ENCODE data around the gene PTX3.

The PTX3 gene

GRCh38 chr3:157423337-157423736 lies 13.3 kb upstream of the PTX3 start:
- DNase-seq (ENCODE audit: low read depth): no peak

- no peak for DNase-seq (ENCODE audit: low read depth)
Observed at GRCh38 chr3:157427901-157428300, 8.7 kb upstream of the PTX3 start.

- DNase-seq (ENCODE audit: low read depth): no peak
Observed at GRCh38 chr3:157428853-157429252, 7.8 kb upstream of the PTX3 start.

GRCh38 chr3:157429708-157430107 lies 6.9 kb upstream of the PTX3 start:
- no peak for DNase-seq (ENCODE audit: low read depth)

GRCh38 chr3:157438194-157438730 lies 1.6 kb downstream of the PTX3 start:
- DNase-seq (ENCODE audit: low read depth): no peak

- no peak for DNase-seq (ENCODE audit: low read depth)
Observed at GRCh38 chr3:157441102-157441624, 4.5 kb downstream of the PTX3 start.

- DNase-seq (ENCODE audit: low read depth): no peak
Observed at GRCh38 chr3:157442729-157443128, 6.1 kb downstream of the PTX3 start.

- DNase-seq (ENCODE audit: low read depth): no peak
Observed at GRCh38 chr3:157443905-157444796, 7.5 kb downstream of the PTX3 start.

- no peak for DNase-seq (ENCODE audit: low read depth)
Observed at GRCh38 chr3:157444797-157445184, 8.1 kb downstream of the PTX3 start.

GRCh38 chr3:157445857-157446256 lies 9.2 kb downstream of the PTX3 start:
- no peak for DNase-seq (ENCODE audit: low read depth)

- DNase-seq (ENCODE audit: low read depth): no peak
Observed at GRCh38 chr3:157447026-157447694, 10.5 kb downstream of the PTX3 start.

- no peak for DNase-seq (ENCODE audit: low read depth)
Observed at GRCh38 chr3:157452097-157452496, 15.4 kb downstream of the PTX3 start.

GRCh38 chr3:157453824-157454223 lies 17.2 kb downstream of the PTX3 start:
- DNase-seq (ENCODE audit: low read depth): no peak

GRCh38 chr3:157459706-157460105 lies 23.1 kb downstream of the PTX3 start:
- no peak for DNase-seq (ENCODE audit: low read depth)

- no peak for DNase-seq (ENCODE audit: low read depth)
Observed at GRCh38 chr3:157460253-157460652, 23.6 kb downstream of the PTX3 start.

GRCh38 chr3:157463816-157464215 lies 27.2 kb downstream of the PTX3 start:
- no peak for DNase-seq (ENCODE audit: low read depth)

- no peak for DNase-seq (ENCODE audit: low read depth)
Observed at GRCh38 chr3:157464321-157464720, 27.7 kb downstream of the PTX3 start.

- DNase-seq (ENCODE audit: low read depth): no peak
Observed at GRCh38 chr3:157465741-157466140, 29.1 kb downstream of the PTX3 start.

GRCh38 chr3:157467200-157467599 lies 30.6 kb downstream of the PTX3 start:
- DNase-seq (ENCODE audit: low read depth): no peak

GRCh38 chr3:157469561-157470294 lies 33.1 kb downstream of the PTX3 start:
- no peak for DNase-seq (ENCODE audit: low read depth)

GRCh38 chr3:157471064-157471463 lies 34.4 kb downstream of the PTX3 start:
- DNase-seq (ENCODE audit: low read depth): no peak

GRCh38 chr3:157472648-157473047 lies 36.0 kb downstream of the PTX3 start:
- DNase-seq (ENCODE audit: low read depth): no peak

Measured in stimulated activated CD8-positive, alpha-beta memory T cell treated with anti-CD3 and anti-CD28 coated beads, Interleukin-7, amount 100 ng/mL, for 24 hours (primary cell).